CD4-positive, alpha-beta T cell (primary cell): ENCODE results near the gene CCDC152. TPM values are rescaled to one million over a fixed set of nuclear protein-coding genes. Genes with fewer than 3 reads are reported as not detected.
"Not testable (repeated sequence)": the region's sequence is repeated elsewhere in the genome, so short reads cannot be mapped to it uniquely, and the experiment has no call there.

ENCODE experiments used
- ATAC-seq: fragments of 200-7000 bp; cut with Tn5 transposase; one replicate; pipeline ENCODE4 v1.10.0; 2022; ENCODE audit warnings: mild to moderate bottlenecking; ENCODE audit not compliant: poor library complexity
- CTCF ChIA-PET: fragments of 350-600 bp; sonication (Branson Sonifier 250); formaldehyde crosslinking; loops from one replicate; lab custom pipeline; 2021; ENCODE audit warnings: antibody characterized with exemption, inconsistent platforms; lab: Charles Lee
- POLR2A ChIA-PET: fragments of 350-600 bp; sonication (Branson Sonifier 250); formaldehyde crosslinking; loops from one replicate; lab custom pipeline; 2021; ENCODE audit warnings: antibody characterized with exemption, inconsistent platforms; lab: Charles Lee
- DNase-seq, 14 experiments: peaks; one replicate each; pipeline ENCODE4 v3.0.0-alpha.2; 2013 to 2020; ENCODE audit warnings: mixed read lengths in 2 of 14
- H3K27ac ChIP-seq, 2 donors: one replicate each; pipeline versions ENCODE4 v1.5.1 to v1.7.0; 2013; ENCODE audit warnings: low read length in 2 of 2, low read depth in 1 of 2, mild to moderate bottlenecking in 1 of 2
- H3K27me3 ChIP-seq, 2 experiments: 1 replicate in 1 of 2; 2 replicates in 1 of 2; pipeline versions ENCODE4 v1.6.1 to v1.7.0; 2013; ENCODE audit warnings: low read length in 2 of 2, control low read depth in 1 of 2, mild to moderate bottlenecking in 1 of 2, moderate library complexity in 1 of 2; ENCODE audit not compliant: insufficient read depth in 2 of 2, control insufficient read depth in 1 of 2
- H3K36me3 ChIP-seq: one replicate; pipeline ENCODE4 v1.6.1; 2013; ENCODE audit warnings: low read length, control low read depth; ENCODE audit not compliant: insufficient read depth
- H3K4me1 ChIP-seq: one replicate; pipeline ENCODE4 v1.6.1; 2013; ENCODE audit warnings: low read length, control low read depth; ENCODE audit not compliant: insufficient read depth
- H3K4me3 ChIP-seq: one replicate; pipeline ENCODE4 v1.5.1; 2013; ENCODE audit warnings: mild to moderate bottlenecking, low read length, moderate library complexity
- H3K9me3 ChIP-seq, 2 experiments: 1 replicate in 1 of 2; 2 replicates in 1 of 2; pipeline versions ENCODE4 v1.6.1 to v1.7.0; 2013; ENCODE audit warnings: low read length in 2 of 2, mild to moderate bottlenecking in 2 of 2, control low read depth in 1 of 2, moderate library complexity in 1 of 2; ENCODE audit not compliant: control insufficient read depth in 1 of 2, insufficient read depth in 1 of 2
- H3K27ac Mint-ChIP-seq: one replicate; pipeline ENCODE4 v1.8.0; 2020; ENCODE audit warnings: mixed read lengths
- H3K27me3 Mint-ChIP-seq: one replicate; pipeline ENCODE4 v1.8.0; 2021; ENCODE audit warnings: mixed read lengths
- H3K36me3 Mint-ChIP-seq: one replicate; pipeline ENCODE4 v1.8.0; 2021; ENCODE audit warnings: low read depth, mixed read lengths
- H3K4me1 Mint-ChIP-seq: one replicate; pipeline ENCODE4 v1.8.0; 2021; ENCODE audit warnings: low read depth, mixed read lengths
- H3K4me3 Mint-ChIP-seq: one replicate; pipeline ENCODE4 v1.8.0; 2020; ENCODE audit warnings: mild to moderate bottlenecking, mixed read lengths
- H3K9me3 Mint-ChIP-seq: one replicate; pipeline ENCODE4 v1.8.0; 2020; ENCODE audit warnings: mixed read lengths
- CTCF ChIP-seq: fragments of 200-600 bp; IDR thresholded peaks from one replicate; pipeline ENCODE4 v1.8.0; 2022; ENCODE audit warnings: antibody characterized with exemption, mild to moderate bottlenecking
- intact Hi-C, 2 experiments: fragments of 100-400 bp; cut with DNase I in 1 of 2; cut with micrococcal nuclease in 1 of 2; formaldehyde crosslinking; loops; one replicate each; pipeline versions ENCODE4 v1.15.1 to v1.9.0; 2023 to 2025; cut with DNase I, micrococcal nuclease
- total RNA-seq, 174 experiments: library from RNA in 2 of 174; stranded (reverse) in 2 of 174; gene quantifications; one replicate each; pipeline ENCODE4 v1.2.3 and lab custom pipeline; 2021 to 2026

CCDC152 gene
- total RNA-seq, 2 experiments from 2014 or later: 1.2 to 1.6 TPM

- Mint-ChIP-seq H3K4me3 (no peak overlapping the region), H3K27me3 (no peaks in the 10 kb centered on the region), H3K4me1 (no peaks in the 10 kb centered on the region), H3K36me3 (no peaks in the 10 kb centered on the region), H3K9me3 (no peaks in the 10 kb centered on the region), H3K27ac (no peak overlapping the region)
- DNase-seq (no peak), ATAC-seq (no peak)
- Histone ChIP-seq H3K4me3 (no peak overlapping the region), H3K27me3 (no peaks in the 10 kb centered on the region), H3K9me3 (no peaks in the 10 kb centered on the region), H3K4me1 (no peaks in the 10 kb centered on the region), H3K27ac (no peak overlapping the region), H3K36me3 (no peaks in the 10 kb centered on the region)
- CTCF ChIA-PET: no interaction called here
- intact Hi-C loops: no loop called here
- TF ChIP-seq CTCF: no peak
- POLR2A ChIA-PET: no interaction called here
Observed at GRCh38 chr5:42812620-42813019, 56.0 kb downstream of the CCDC152 start.

- ChIA-PET CTCF (no interaction called here), POLR2A (no interaction called here)
- no peaks in the 10 kb centered on the region for H3K4me1 Mint-ChIP-seq
- TF ChIP-seq CTCF: no peak
- no peaks in the 10 kb centered on the region for H3K27me3 Mint-ChIP-seq
- Histone ChIP-seq H3K36me3 (no peaks in the 10 kb centered on the region), H3K4me3 (no peak overlapping the region), H3K9me3 (no peaks in the 10 kb centered on the region), H3K4me1 (no peaks in the 10 kb centered on the region), H3K27ac (no peak overlapping the region), H3K27me3 (no peaks in the 10 kb centered on the region)
- no peaks in the 10 kb centered on the region for H3K36me3 Mint-ChIP-seq
- H3K9me3 Mint-ChIP-seq: no peaks in the 10 kb centered on the region
- H3K27ac Mint-ChIP-seq: no peak overlapping the region
- intact Hi-C loops: no loop called here
- ATAC-seq: no peak
- no peak for DNase-seq
- H3K4me3 Mint-ChIP-seq: no peak overlapping the region
Observed at GRCh38 chr5:42813533-42813932, 56.9 kb downstream of the CCDC152 start.

- DNase-seq, H3K4me1 Mint-ChIP-seq, H3K27me3 Mint-ChIP-seq, H3K27ac Mint-ChIP-seq, H3K27ac ChIP-seq, H3K4me3 Mint-ChIP-seq, H3K9me3 Mint-ChIP-seq, H3K4me3 ChIP-seq, CTCF ChIA-PET, POLR2A ChIA-PET, H3K4me1 ChIP-seq, H3K36me3 Mint-ChIP-seq, H3K27me3 ChIP-seq, ATAC-seq, intact Hi-C loops, H3K9me3 ChIP-seq, H3K36me3 ChIP-seq: not testable (repeated sequence)
Observed at GRCh38 chr5:42816546-42816945, 59.9 kb downstream of the CCDC152 start.

DNA sequence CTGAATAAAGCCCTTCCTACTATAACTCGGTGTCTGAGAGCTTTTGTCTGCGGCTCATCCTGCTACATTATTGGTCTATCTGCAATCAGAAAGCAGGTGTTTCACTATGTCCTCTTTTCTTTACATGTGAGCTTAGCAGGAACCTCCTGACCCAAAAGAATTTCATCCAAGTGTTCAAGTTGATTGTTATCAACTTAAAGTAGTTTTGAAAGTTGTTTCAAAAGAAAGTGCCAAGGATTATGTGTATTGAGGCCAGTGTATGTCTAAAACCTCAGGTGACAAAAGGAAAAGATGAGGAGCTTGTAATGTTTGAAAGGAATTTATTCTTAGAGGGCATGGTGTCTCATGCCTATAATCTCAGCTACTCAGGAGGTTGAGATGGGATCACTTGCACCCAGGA is 63.1 kb downstream of the CCDC152 start:
- CTCF ChIA-PET: no interaction called here
- Mint-ChIP-seq H3K36me3 (no peaks in the 10 kb centered on the region), H3K27me3 (no peaks in the 10 kb centered on the region), H3K9me3 (no peaks in the 10 kb centered on the region), H3K27ac (no peak overlapping the region), H3K4me3 (no peak overlapping the region), H3K4me1 (no peaks in the 10 kb centered on the region)
- intact Hi-C loops: no loop called here
- POLR2A ChIA-PET: interaction anchor here (1.3 kb wide), 1 partner anchor 10 kb away, joined by 3 read pairs; no protein-coding TSS in a partner anchor
- DNase-seq: no peak
- H3K36me3 ChIP-seq: no peaks in the 10 kb centered on the region
- H3K4me1 ChIP-seq: no peaks in the 10 kb centered on the region
- no peaks in the 10 kb centered on the region for H3K27me3 ChIP-seq
- no peak overlapping the region for H3K27ac ChIP-seq
- no peaks in the 10 kb centered on the region for H3K9me3 ChIP-seq
- no peak for TF ChIP-seq CTCF
- no peak for ATAC-seq
- no peak overlapping the region for H3K4me3 ChIP-seq
